ENCODE results near the gene TNFRSF19. TPM values are rescaled to one million over a fixed set of nuclear protein-coding genes. Genes with fewer than 3 reads are reported as not detected.

Gene TNFRSF19
- total RNA-seq = 55.3 and 223 TPM in 2 replicates

GRCh38 chr13:23570099-23570920 lies at the start of gene TNFRSF19:
Gene TNFRSF19 (plus strand): TSS chr13:23570412. CDS start chr13:23590184, 19,772 bp downstream.

Other genes starting within 250 kb of the TNFRSF19 start
- 44.5 and 64.9 TPM in 2 replicates for gene SACS, start 136.7 kb upstream of the TNFRSF19 start, total RNA-seq